GM23248 (cell line): ENCODE data around the gene ARID1B.

Source experiments
- EZH2 ChIP-seq: fragments of 200-600 bp; sonication (generic); IDR thresholded peaks from 2 replicates; pipeline ENCODE4 v1.6.1; 2018; ENCODE audit warnings: antibody characterized with exemption, mild to moderate bottlenecking; ENCODE audit not compliant: insufficient read depth, poor library complexity, severe bottlenecking
- EZH2phosphoT487 ChIP-seq: fragments of 200-600 bp; sonication (generic); IDR thresholded peaks from 2 replicates; pipeline ENCODE4 v1.6.1; 2018; ENCODE audit warnings: antibody characterized with exemption, moderate library complexity, mild to moderate bottlenecking, low read depth; ENCODE audit not compliant: insufficient read depth

DNA sequence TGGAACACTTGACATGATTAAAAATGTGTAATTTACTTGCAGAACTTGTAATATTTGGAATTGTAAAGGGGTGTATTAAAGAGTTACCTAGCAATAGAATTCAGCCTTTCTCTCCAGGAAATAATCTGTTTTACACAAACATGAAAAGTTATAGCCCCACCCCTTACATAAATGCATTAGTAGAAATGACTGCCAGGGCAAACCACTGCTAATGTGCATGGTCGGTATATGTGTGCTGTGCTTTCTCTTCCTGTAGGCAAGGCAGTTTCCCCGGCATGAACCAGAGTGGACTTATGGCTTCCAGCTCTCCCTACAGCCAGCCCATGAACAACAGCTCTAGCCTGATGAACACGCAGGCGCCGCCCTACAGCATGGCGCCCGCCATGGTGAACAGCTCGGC is 389.6 kb downstream of the ARID1B start:
- no peak for TF ChIP-seq EZH2phosphoT487
- no peak for TF ChIP-seq EZH2
